Right ventricle myocardium inferior (tissue), 1 donor: Measurements from ENCODE around the gene ZNF672. TPM values are rescaled to one million over a fixed set of nuclear protein-coding genes. Genes with fewer than 3 reads are reported as not detected.

Source experiments
- ATAC-seq: fragments of 200-7000 bp; cut with Tn5 transposase; one replicate; pipeline ENCODE4 v1.9.1; 2020; ENCODE audit warnings: mild to moderate bottlenecking, moderate library complexity
- DNase-seq: peaks from one replicate; pipeline ENCODE4 v3.0.0; 2021; ENCODE audit errors: missing footprints
- intact Hi-C: fragments of 100-400 bp; cut with DNase I; formaldehyde crosslinking; loops from one replicate; pipeline ENCODE4 v1.11.0; 2022
- total RNA-seq: library from RNA; stranded (reverse); fragmentation: NEBNext Ultra II Directional; extraction: Animal tissue kit (Norgen Biotek cat#: 25700); gene quantifications from one replicate; pipeline ENCODE4 v1.2.1, GENCODE V29; 2021
- donor health status: DM: no; HTN: yes; CAD: no; lungs with severe emphysema.

Gene ZNF672
- total RNA-seq, 1 donor from 2014 or later = 40.3 TPM

GRCh38 chr1:248810727-248811513, 27.1 kb upstream of the ZNF672 start:
- intact Hi-C loops = no loop called here

DNA sequence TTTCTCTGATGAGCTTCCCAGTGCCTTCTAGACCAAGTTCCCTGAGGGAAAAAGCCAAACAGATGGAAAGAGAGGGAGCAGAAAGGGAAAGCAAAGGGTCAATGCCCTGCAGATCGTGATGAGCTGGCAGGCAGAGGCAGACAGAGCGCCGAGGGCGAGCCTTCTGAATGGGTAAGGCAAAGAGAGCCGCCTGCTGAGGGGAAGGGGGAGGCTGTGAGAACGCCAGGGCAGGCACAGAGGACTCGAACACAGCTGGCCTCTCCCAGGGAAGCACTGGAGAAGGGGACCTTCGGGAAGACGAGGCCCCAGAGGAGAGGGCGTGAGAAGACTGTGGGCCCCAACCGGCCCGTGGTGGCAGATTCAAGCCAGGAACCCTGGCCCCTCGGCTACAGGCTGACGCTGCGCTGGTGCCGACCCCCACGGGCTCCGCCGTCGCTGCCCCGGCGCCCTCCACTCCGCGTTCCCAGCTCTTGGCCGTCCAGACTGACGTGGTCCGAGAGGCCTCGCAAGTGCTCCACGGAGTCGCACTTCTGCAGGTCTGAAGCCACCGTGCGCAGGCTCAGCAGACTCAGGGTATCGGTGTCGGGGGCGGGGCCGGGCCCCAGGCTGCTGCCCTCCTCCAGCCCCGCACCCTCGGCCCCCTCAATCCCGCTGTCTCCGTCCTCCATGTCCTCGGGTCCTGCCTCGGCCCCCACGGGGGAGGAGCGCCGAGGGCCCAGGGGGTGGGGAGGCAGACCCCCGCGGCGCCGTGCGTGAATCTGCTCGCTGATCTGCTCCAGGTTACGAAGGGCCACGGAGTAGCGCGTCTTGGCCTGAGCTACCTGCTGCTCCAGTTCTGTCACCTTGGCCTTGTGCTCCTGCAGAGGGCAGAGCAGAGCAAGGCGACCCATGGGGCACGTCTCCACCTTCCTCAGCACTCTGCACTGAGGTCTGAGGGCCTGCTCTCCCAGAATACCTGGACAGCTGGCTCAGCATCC, 26.2 kb upstream of the ZNF672 start:
- no peak for ATAC-seq
- intact Hi-C loops = no loop called here
- DNase-seq = no peak

More at GRCh38 chr1:248810727-248811513, 27.1 kb upstream of the ZNF672 start:
- DNase-seq = no peak
- peak; percentile 58 for ATAC-seq

DNA sequence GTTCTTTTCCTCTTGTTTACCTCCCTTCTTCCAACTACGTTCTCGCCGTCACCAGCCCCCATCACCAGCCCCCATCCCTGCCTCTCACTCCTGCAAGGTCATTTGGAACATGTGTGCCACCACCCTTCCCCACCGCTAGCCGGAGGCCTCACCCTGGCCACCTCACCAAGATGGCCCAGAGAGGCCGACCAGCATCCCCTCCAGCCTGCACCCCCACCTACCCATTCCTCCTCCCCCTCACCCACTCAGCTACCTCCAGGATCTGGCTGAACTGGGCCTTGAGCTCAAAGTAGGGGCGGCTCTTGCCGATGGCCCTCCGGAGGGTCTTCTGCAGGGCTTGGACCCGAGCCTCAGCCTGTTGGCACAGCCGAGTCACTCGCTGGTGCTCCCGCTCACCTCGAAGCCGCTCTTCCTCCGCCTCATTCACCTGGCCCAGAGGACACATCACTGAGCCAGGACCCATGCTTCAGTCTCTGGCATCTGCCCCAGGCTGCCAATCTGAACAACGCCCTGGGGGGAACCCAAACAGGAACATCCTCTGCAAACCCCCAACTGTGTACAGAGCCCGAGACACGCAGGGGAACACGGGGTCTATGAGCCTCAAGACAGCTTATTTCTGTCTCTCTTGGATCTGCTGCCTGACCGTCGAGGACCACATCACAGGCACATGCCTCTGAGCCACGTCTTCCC, 25.1 kb upstream of the ZNF672 start:
- intact Hi-C loops = no loop called here
- no peak for ATAC-seq
- no peak for DNase-seq

DNA sequence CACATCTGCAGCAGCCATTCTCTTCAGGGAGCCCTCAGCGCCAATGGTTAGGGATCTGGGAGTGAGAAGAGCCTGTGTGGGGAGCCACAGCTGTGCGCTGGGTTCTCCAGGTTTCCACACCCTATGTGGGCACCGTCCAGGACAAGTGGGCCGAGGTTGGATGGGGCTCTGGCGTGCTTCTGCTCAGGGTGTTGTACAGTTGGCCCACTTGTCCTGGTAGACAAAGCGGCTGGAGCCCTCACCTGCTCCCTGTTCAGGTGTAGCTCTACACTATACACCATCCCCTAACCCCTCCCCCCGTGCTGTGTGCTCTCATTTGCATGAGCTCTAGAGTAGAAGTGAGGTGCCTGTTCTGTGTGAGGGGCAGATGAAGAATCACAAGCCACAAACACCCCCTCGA, 24.5 kb upstream of the ZNF672 start:
- no peak for ATAC-seq
- intact Hi-C loops = no loop called here

GRCh38 chr1:248814351-248814750, 23.7 kb upstream of the ZNF672 start:
- intact Hi-C loops = no loop called here
- DNase-seq (no peak), ATAC-seq (no peak)

More for the DNA sequence above, 24.5 kb upstream of the ZNF672 start:
- no peak for DNase-seq

GRCh38 chr1:248815407-248816034, 22.5 kb upstream of the ZNF672 start:
- ATAC-seq (no peak), DNase-seq (no peak)
- intact Hi-C loops = no loop called here

DNA sequence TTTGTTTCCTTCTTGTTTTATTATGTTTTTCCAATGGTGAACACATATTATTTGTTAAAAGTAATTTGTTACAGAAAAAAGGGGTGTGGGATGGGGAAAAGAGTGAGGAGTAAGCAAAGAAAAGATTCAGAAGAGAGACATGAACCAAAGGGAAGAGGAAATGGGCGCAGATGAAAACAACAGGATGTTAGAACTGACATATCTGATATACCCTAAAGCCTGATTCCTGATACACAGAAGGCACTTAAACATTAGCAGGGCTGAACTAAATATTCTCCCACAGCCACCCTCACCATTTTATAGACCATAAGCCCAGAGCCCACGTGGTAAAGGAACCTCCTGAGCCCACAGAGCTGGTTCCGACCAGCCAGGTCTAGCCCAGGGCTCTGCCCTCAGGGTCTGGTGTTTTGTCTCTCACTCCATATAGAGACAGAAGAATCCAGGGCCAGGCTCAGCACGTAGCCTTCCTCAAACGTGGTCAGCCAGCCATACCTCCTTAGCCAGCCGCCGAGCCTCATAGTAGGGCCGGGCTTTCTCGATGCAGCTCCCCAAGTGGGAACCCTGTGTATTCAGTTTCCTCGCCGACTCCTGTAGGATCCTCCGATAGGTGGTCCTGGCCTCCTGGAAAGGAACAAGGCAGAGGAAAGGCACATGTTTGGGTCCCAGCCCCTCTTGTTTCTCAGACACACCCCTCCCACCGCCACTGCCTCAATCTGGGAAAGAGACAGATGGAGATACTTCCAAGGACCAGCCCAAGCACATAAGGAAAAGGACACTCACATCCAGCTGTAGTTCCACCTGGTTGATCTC, 21.8 kb upstream of the ZNF672 start:
- no peak for ATAC-seq
- DNase-seq = no peak
- intact Hi-C loops = no loop called here

- intact Hi-C loops = no loop called here
- ATAC-seq = no peak
- no peak for DNase-seq
These were observed 21.0 kb upstream of the ZNF672 start for GRCh38 chr1:248817065-248817464.

GRCh38 chr1:248818505-248819374, 19.3 kb upstream of the ZNF672 start:
- peak; percentile 20 for ATAC-seq
- no peak for DNase-seq
- intact Hi-C loops = no loop called here

GRCh38 chr1:248820041-248820585, 17.9 kb upstream of the ZNF672 start:
- no peak for DNase-seq
- ATAC-seq = no peak
- intact Hi-C loops = no loop called here

DNA sequence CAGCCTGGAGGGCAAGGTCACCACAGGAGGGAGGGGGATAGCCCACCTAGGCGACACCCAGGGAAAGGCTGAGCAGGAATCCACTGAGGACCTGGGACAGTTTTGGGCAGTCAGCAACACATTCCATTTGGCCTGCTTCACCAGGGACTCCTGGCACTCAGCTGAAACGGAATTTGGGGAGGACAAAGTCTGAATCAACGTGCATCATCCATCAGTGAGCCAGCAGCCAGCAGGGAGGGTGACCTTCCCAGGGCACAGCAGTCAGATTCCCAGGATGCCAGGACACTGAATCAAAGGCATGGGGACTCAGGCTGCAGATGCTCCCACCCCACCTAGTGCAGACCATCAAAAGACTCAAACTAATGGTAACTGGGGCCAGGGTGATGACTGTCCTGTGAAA, 16.9 kb upstream of the ZNF672 start:
- DNase-seq = no peak
- intact Hi-C loops = no loop called here
- no peak for ATAC-seq

- no peak for DNase-seq
These were observed 16.4 kb upstream of the ZNF672 start for GRCh38 chr1:248821641-248822040.

DNA sequence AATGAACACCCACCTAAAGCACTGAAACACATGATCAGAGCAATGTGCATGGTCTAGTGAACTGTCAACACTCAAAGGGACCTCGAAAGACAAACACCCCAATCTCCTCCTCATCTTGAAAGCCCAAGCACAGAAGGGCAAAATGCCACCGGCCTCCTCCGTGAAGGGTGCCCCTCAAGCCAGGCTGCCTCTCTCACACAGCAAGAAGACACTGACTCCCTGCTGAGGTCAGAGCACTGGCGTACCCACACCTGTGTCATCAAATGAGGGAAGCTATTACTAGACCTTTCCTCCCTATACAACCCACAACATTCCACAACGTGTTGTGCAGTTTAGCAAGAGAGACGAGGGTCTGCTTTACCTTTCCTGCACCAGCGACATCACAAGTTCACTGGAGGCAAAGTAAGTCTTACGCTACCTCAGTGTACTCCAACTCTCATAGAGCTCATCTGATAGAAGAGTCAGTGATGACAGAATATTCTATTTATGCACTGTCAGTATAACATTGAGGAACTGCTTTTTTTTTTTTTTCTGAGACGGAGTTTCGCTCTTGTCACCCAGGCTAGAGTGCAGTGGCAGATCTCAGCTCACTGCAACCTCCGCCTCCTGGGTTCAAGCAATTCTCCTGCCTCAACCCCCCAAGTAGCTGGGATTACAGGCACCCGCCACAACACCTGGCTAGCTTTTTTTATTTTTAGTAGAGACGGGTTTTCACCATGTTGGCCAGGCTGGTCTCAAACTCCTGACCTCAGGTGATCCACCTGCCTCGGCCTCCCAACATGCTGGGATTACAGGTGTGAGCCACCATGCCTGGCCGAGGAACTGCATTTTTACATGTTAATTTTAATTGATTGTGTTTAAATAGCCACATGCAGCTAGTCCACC, 15.6 kb upstream of the ZNF672 start:
- DNase-seq (no peak), ATAC-seq (no peak)
- intact Hi-C loops = no loop called here

More at GRCh38 chr1:248821641-248822040, 16.4 kb upstream of the ZNF672 start:
- no peak for ATAC-seq
- intact Hi-C loops = no loop called here

DNA sequence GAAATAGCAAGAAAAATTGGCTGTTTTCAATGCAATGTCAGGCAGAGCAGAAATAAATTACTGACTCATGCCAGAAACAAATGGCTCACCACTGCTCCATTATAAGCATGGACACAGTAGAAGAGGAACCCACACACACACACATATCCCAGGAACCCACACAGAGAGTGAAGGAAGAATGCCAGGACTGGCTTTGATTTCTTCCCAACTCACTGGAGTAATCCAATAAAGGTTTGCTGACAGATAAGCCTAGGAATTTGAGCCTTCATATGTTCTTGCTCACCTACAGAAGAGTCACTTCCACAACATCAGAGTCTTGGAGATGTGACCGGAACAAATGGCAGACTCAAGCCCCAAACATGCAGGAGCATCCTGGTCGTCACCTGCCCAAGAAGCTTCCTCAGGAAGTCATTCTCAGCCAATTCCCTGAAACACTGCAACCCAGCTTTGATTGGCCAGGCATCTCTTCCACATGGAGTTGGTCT, 14.5 kb upstream of the ZNF672 start:
- ATAC-seq = no peak
- intact Hi-C loops = no loop called here

DNA sequence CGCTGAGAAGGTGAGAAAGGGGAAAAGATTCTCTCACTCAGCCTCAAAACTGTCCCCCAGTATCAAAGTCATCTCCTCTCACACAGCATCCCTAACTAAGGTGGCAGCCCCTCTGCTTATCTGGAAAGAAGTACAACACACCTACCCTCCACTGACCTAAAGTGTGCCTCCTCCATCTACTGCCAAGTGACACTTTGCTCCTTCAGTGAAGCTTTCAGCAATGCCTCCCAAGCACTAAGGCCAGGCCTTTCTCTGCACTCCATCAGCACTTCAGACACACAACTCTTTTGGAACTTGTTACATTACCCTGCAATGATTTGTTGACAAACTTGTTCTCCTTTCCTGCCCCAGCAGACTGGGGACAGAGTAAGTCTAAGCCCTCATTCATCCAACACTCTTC, 13.7 kb upstream of the ZNF672 start:
- ATAC-seq (no peak), DNase-seq (no peak)
- intact Hi-C loops = no loop called here

More for the DNA sequence above, 14.5 kb upstream of the ZNF672 start:
- DNase-seq = no peak

- DNase-seq = no peak
- ATAC-seq = no peak
- intact Hi-C loops = no loop called here
These were observed 13.3 kb upstream of the ZNF672 start for GRCh38 chr1:248824701-248825100.
